GM19023 (cell line): ENCODE data around the gene LHFPL6.

Source experiments
- ATAC-seq: cut with Tn5 transposase; IDR thresholded peaks from one replicate; pipeline ENCODE4 v1.9.1; 2021; ENCODE audit warnings: mild to moderate bottlenecking, moderate library complexity; ENCODE audit not compliant: unreplicated experiment

LHFPL6 gene

GRCh38 chr13:39557285-39557955 is 45.6 kb downstream of the LHFPL6 start:
- ATAC-seq = no peak

DNA sequence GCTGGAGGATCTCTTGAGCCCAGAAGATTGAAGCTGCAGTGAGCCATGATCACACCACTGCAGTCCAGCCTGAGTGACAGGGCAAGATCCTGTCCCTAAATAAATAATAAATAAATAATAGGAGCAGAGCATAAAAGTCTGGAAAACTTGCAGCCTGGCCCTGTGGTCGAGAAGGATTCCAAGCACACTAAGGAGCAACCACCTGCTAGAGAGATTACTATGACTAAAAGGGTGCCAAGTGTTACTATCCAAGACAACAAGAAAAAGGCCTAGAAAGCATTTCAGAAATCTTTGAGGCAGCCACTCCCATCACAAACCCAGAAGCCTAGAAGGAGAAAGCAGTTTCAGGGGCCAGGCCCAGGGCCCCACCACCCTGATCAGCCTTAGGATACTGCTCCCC is 46.1 kb downstream of the LHFPL6 start:
- ATAC-seq = no peak

GRCh38 chr13:39554371-39554770 is 48.6 kb downstream of the LHFPL6 start:
- no peak for ATAC-seq

GRCh38 chr13:39552246-39552645 is 50.7 kb downstream of the LHFPL6 start:
- ATAC-seq = no peak

DNA sequence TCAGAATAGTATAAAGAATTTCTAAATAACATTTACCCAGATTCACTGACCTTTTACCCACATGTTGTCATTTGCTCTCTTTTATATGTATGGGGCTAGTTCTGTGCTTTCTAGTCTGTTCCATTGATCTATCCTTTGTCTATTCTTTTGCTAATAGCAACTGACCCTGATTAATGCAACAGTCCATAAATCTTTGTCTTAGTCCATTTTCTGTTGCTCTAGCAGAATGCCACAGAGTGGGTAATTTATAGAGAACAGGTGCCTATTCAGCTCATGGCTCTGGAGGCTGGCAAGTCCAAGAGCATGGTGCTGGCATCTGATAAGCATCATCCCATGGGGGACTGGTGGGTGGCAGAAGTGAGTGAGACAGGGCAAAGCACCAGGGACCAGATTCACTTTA is 52.1 kb downstream of the LHFPL6 start:
- no peak for ATAC-seq

DNA sequence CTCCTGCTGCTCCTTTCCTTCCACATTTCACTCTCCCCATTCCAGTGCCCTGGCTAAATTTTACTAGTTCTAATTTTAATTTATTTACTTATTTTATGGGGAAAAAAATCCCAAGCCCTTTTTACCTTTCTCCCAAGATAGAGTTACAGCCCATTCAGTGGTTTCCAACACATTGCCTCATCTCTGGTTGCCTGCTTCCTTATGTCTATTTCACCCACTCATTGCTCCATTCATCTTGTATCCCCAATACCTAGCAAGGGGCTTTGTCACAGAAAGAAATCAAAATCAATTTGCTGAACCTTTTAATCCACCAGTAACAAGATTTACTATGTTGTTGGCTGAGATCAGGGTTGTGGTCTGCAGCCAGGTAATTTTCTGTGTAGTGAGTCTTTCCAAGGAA is 55.9 kb downstream of the LHFPL6 start:
- no peak for ATAC-seq

DNA sequence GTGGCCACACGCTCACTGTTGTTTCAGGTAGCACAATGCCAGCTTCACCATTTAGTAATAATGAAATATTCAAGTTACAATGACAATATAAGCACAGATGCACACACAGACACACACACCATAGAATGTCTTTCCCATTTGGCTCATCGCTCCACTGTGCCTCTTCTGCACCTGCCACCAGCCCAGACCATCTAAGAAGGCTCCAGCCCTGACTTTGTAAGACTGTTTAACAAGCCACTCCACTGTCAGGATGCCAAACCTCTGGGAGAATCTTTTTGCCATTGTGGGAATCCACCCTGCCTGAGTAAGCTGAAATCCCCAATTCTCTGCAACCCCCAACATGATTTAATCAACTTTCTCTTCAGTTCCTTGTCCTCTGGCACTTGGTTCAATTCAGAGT is 60.6 kb downstream of the LHFPL6 start:
- ATAC-seq = no peak

DNA sequence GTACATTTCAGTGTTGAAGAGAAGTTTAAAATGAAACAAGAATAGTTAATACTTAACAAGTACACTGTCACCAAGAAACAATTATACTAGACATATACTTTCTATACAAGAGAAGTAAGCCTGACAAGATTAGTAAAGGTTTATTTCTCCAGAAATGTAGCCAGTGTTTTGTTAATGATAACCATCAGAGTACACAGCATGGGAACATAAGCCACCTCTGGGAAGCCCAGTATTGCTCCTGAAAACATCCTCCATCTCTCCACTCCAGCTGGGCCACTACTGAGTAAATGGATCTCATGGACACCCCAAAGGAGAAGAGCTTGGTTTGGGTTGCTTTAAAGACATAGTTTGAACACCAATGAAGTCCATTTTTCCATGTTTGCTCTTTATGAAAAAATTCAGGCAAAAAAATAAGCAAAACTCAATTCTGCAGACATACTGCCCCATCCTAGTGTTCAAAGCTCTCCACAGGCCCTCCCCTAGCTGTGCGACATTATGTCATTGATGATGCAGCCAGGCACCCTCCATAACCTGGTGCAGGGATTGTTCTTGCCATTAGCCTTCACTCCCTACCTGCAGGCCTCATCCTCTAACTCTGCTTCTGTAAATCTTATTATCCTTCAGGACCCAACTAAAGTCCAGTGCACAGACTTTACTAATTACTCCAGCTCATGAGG is 61.9 kb downstream of the LHFPL6 start:
- ATAC-seq = no peak

DNA sequence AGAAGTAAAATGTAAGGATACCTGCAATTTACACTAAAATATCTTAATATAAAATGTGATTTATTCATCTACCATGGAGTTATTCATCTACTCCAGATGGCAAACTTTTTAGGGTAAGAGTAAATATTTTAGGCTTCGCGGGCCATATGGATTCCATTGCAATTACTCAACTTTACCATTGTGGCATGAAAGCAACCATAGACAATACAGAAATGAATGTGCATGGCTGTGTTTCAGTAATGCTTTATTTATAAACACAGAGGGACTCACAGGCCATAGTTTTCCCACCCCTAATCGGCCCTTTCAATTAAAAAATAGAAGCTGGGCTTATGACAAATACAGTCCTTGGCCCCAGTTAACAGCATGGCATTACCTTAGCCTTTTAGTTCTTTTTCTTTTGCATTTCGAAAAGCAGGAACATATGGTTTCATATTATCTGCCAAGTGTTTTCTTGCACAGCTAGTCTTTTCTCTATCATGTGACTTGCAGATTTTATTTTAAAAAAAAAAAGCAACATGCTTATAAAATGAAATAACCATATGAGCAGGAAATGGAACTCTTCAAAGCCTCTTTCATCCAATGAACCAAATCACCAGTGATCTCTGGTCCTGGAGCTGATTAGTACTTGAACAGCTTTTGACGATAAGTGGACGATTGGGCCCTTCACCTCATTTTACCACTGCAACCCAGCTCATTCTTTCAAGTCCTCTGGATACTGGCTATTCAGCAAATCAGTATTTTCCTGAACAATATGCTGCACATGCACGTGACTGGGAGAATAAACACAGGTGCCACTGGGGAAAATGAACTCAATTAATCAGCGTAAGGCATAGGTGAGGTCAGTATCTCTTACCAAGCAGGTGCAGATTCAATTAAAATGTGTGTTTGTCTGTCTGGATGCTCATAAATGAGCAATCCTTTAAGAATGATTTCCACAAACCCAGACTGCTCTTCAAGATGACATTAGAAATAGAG is 63.9 kb downstream of the LHFPL6 start:
- ATAC-seq = no peak

DNA sequence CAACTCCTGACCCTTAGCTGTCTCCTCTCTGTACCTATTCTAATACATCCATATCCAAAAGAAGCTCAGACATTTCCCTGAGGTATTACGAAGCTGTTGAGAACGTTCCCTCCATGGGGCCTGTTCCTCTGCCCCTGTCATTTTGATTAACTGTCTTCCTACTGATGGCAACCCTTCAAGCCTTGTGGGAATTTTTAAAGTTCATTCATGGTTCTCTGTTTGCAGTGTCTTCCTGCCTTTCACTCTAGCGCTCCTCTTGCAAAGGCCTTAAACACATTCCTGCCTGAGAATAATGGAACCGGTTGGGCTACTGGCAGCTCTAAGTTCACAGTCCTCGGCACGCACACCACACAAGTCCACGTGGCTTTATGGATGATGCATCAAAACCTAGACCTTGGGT is 66.1 kb downstream of the LHFPL6 start:
- ATAC-seq = no peak

DNA sequence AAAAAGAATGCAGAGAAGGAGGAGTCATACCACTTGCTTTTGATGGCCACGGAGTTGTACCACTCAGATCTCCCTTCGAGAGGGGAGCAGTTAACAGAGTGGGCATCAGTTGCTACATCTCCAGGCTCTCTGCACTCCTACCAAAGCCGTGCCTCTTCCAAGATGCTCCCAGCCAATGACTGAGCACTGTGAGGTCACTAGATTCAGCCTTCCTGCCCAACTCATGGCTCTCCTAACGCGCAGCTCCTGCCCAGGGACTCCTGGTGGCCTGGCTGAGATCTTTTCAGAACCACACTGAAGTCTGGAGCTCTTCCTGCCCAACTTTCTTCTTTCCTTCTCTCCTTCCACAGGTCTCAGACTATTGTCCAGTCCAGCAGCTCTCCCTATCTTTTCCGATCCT is 66.7 kb downstream of the LHFPL6 start:
- no peak for ATAC-seq

- ATAC-seq = no peak
Observed at GRCh38 chr13:39533651-39534150, 69.3 kb downstream of the LHFPL6 start.

DNA sequence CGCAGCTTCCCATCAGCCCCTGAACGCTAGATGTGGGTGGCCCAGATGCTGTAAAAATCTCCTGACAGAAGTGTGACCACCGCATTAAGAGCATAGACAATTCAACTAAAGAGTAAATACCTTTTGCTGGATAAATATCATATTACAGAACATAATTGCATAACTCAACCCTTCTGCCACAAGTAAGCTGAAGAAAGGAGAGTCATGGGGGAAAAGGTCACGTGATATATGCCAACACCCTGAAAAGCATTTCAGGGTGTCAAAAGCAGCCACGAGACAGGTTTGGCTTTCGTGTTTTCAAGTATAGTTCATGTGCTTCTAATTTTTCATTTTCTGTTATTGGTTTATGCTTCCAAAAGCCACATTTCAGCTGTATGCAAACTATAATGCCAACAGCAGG is 71.3 kb downstream of the LHFPL6 start:
- ATAC-seq = no peak

GRCh38 chr13:39530916-39531315 is 72.1 kb downstream of the LHFPL6 start:
- no peak for ATAC-seq

DNA sequence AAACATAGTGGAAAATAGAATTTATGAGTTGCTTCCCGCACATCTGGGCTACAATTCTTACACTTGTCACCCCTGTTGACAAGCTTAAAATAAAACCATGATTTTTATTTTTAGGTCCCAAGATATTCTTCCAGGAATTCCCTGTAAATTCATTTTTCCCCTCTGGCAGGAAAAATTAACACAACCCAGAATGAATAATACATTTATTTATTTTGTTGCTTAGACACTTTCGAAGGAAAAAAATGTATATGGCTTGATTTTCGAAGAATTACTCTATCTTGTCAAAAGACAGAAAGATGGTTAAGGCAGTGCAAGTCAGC is 74.4 kb downstream of the LHFPL6 start:
- no peak for ATAC-seq

DNA sequence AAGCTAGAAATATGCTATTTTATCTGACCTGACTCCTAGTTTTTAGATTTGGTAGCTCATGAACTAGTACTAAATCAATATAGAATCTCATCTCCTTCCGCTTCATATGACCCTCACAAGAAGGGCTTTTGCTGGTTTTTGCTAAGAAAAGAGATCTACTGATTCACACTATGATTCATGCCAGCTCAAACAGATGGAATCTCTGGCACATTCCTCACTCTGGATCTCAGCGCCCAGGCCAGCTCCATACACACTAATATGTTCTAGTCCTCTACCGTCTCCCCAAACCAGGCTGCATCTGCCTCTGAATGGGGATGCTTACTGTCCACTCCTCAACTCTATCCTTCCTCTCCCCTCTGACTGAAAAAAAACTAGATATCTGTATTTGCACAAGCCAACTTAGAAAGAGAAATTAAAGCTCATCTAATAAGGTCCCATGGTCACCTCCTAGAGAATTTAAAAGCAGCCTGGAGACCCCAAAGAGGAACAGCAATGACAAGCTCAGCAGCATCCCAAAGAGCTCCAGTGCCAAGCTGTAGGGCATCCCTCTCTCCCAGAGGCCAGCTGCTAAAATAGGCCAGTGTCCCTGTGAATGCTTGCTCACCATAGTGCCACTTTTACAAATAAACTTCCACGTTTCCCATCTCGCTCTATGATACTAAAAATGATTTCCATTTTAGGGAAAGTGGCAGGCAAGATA is 74.9 kb downstream of the LHFPL6 start:
- ATAC-seq = no peak

GRCh38 chr13:39527301-39527700 is 75.7 kb downstream of the LHFPL6 start:
- ATAC-seq = no peak

GRCh38 chr13:39526499-39526898 is 76.5 kb downstream of the LHFPL6 start:
- ATAC-seq = no peak

DNA sequence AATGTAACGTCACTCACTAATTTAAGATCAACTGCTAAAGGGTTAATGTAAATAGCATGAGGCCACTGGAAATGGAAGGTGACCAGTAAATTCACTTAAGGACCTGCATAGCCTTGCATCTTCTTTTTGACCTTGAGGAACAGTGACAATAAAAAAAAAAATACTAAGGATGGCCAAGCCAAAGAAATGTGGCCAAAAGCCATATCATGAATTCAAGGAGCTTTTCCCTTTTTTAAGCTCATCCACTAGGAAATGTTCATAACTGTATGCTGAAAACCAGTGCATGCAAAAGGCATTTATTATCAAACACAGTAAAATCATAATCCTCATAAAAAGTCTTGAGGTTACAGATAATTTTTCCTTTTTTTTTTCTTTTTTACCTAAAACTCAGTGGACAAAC is 77.5 kb downstream of the LHFPL6 start:
- no peak for ATAC-seq

- no peak for ATAC-seq
Observed at GRCh38 chr13:39524795-39525194, 78.2 kb downstream of the LHFPL6 start.

GRCh38 chr13:39522329-39522728 is 80.7 kb downstream of the LHFPL6 start:
- no peak for ATAC-seq
